Stimulated activated effector memory CD8-positive, alpha-beta T cell treated with anti-CD3 and anti-CD28 coated beads, Interleukin-12 subunit alpha, Interleukin-12 subunit beta, amount 100 ng/mL, for 72 hours (primary cell): ENCODE data around the gene KLHDC7B.
A peak's percentile ranks its signal among the peaks of the same experiment; 100 is the strongest.

Experiments
- ATAC-seq: fragments of 150-1000 bp; cut with Tn5 transposase; 2 replicates; pipeline ENCODE4 v1.10.0; 2021
- DNase-seq, 2 donors: peaks; one replicate each; pipeline ENCODE4 v3.0.0; 2021 to 2022; ENCODE audit warnings: low spot score in 2 of 2
- H3K27ac Mint-ChIP-seq: one replicate; pipeline ENCODE4 v1.8.0; 2022; ENCODE audit warnings: mild to moderate bottlenecking, mixed read lengths
- H3K36me3 Mint-ChIP-seq: one replicate; pipeline ENCODE4 v1.8.0; 2022; ENCODE audit warnings: mild to moderate bottlenecking, mixed read lengths
- H3K4me1 Mint-ChIP-seq: one replicate; pipeline ENCODE4 v1.8.0; 2022; ENCODE audit warnings: mixed read lengths
- H3K4me3 Mint-ChIP-seq: one replicate; pipeline ENCODE4 v1.8.0; 2022; ENCODE audit warnings: mild to moderate bottlenecking, mixed read lengths
- H3K9me3 Mint-ChIP-seq: one replicate; pipeline ENCODE4 v1.8.0; 2022; ENCODE audit warnings: mixed read lengths

The KLHDC7B gene

GRCh38 chr22:50545522-50546325, at the start of gene KLHDC7B:
Gene KLHDC7B, plus strand, starts transcription at chr22:50545899. Its CDS starts 345 bp downstream, at chr22:50546244.
- peaks cover 57% of the 10 kb centered on the region for H3K4me1 Mint-ChIP-seq
- no peaks in the 10 kb centered on the region for H3K9me3 Mint-ChIP-seq
- peaks cover 15% of the 10 kb centered on the region for H3K36me3 Mint-ChIP-seq
- DNase-seq (no peak), ATAC-seq (peak; percentile 5)
- peak within 1 kb of the TSS; percentile 64 for H3K4me3 Mint-ChIP-seq
- peak within 1 kb of the TSS; percentile 85 for H3K27ac Mint-ChIP-seq

GRCh38 chr22:50497093-50497492, 48.6 kb upstream of the KLHDC7B start:
- H3K36me3 Mint-ChIP-seq, result no peaks in the 10 kb centered on the region
- ATAC-seq (no peak), DNase-seq (no peak)
- peaks cover 10% of the 10 kb centered on the region for H3K4me1 Mint-ChIP-seq
- no peak overlapping the region for H3K4me3 Mint-ChIP-seq
- H3K9me3 Mint-ChIP-seq, result no peaks in the 10 kb centered on the region
- H3K27ac Mint-ChIP-seq, result no peak overlapping the region

- Mint-ChIP-seq H3K4me1 (peaks cover 10% of the 10 kb centered on the region), H3K27ac (no peak overlapping the region), H3K9me3 (no peaks in the 10 kb centered on the region), H3K4me3 (no peak overlapping the region), H3K36me3 (peaks cover 4% of the 10 kb centered on the region)
- ATAC-seq, result peak; percentile 89
- DNase-seq, result peak; percentile 64 to 82
Measured at GRCh38 chr22:50498322-50498890, 47.3 kb upstream of the KLHDC7B start.

- no peaks in the 10 kb centered on the region for H3K9me3 Mint-ChIP-seq
- H3K4me3 Mint-ChIP-seq, result no peak overlapping the region
- peaks cover 10% of the 10 kb centered on the region for H3K4me1 Mint-ChIP-seq
- ATAC-seq, result no peak
- H3K36me3 Mint-ChIP-seq, result peaks cover 12% of the 10 kb centered on the region
- no peak for DNase-seq
- H3K27ac Mint-ChIP-seq, result no peak overlapping the region
Measured at GRCh38 chr22:50500452-50500851, 45.2 kb upstream of the KLHDC7B start.

- Mint-ChIP-seq H3K9me3 (no peaks in the 10 kb centered on the region), H3K4me1 (peaks cover 13% of the 10 kb centered on the region), H3K27ac (peak overlapping the region; percentile 52), H3K36me3 (peaks cover 18% of the 10 kb centered on the region), H3K4me3 (no peak overlapping the region)
- ATAC-seq (no peak), DNase-seq (no peak)
Measured at GRCh38 chr22:50502096-50502495, 43.6 kb upstream of the KLHDC7B start.

GRCh38 chr22:50502628-50503474, 42.8 kb upstream of the KLHDC7B start:
- Mint-ChIP-seq H3K4me3 (no peak overlapping the region), H3K36me3 (peaks cover 20% of the 10 kb centered on the region), H3K27ac (no peak overlapping the region), H3K9me3 (no peaks in the 10 kb centered on the region), H3K4me1 (peaks cover 16% of the 10 kb centered on the region)
- no peak for ATAC-seq
- DNase-seq, result no peak

GRCh38 chr22:50503475-50504145, 42.1 kb upstream of the KLHDC7B start:
- H3K36me3 Mint-ChIP-seq, result peaks cover 28% of the 10 kb centered on the region
- no peaks in the 10 kb centered on the region for H3K9me3 Mint-ChIP-seq
- DNase-seq, result no peak
- no peak overlapping the region for H3K4me3 Mint-ChIP-seq
- no peak for ATAC-seq
- peaks cover 9% of the 10 kb centered on the region for H3K4me1 Mint-ChIP-seq
- H3K27ac Mint-ChIP-seq, result no peak overlapping the region

GRCh38 chr22:50504369-50505211, 41.1 kb upstream of the KLHDC7B start:
- H3K4me1 Mint-ChIP-seq, result peaks cover 18% of the 10 kb centered on the region
- H3K4me3 Mint-ChIP-seq, result no peak overlapping the region
- H3K27ac Mint-ChIP-seq, result no peak overlapping the region
- ATAC-seq (no peak), DNase-seq (no peak)
- peaks cover 33% of the 10 kb centered on the region for H3K36me3 Mint-ChIP-seq
- no peaks in the 10 kb centered on the region for H3K9me3 Mint-ChIP-seq

GRCh38 chr22:50505276-50505775, 40.4 kb upstream of the KLHDC7B start:
- Mint-ChIP-seq H3K4me3 (peak overlapping the region; percentile 96), H3K36me3 (peaks cover 41% of the 10 kb centered on the region), H3K4me1 (peaks cover 21% of the 10 kb centered on the region), H3K9me3 (no peaks in the 10 kb centered on the region), H3K27ac (no peak overlapping the region)
- ATAC-seq (no peak), DNase-seq (no peak)

- Mint-ChIP-seq H3K9me3 (no peaks in the 10 kb centered on the region), H3K4me3 (peak overlapping the region; percentile 96), H3K36me3 (peaks cover 47% of the 10 kb centered on the region), H3K27ac (no peak overlapping the region), H3K4me1 (peaks cover 21% of the 10 kb centered on the region)
- DNase-seq (peak in 1 of 2 donors; percentile 55), ATAC-seq (no peak)
Measured at GRCh38 chr22:50505776-50506610, 39.7 kb upstream of the KLHDC7B start.

GRCh38 chr22:50506611-50507420, 38.9 kb upstream of the KLHDC7B start:
- Mint-ChIP-seq H3K4me1 (peaks cover 21% of the 10 kb centered on the region), H3K4me3 (peak overlapping the region; percentile 96), H3K36me3 (peaks cover 56% of the 10 kb centered on the region), H3K27ac (peak overlapping the region; percentile 97), H3K9me3 (no peaks in the 10 kb centered on the region)
- peak in 1 of 2 donors; percentile 52 for DNase-seq
- peak; percentile 1 for ATAC-seq

- Mint-ChIP-seq H3K9me3 (no peaks in the 10 kb centered on the region), H3K36me3 (peaks cover 63% of the 10 kb centered on the region), H3K4me3 (peak within 1 kb of the TSS; percentile 96), H3K4me1 (peaks cover 26% of the 10 kb centered on the region), H3K27ac (peak within 1 kb of the TSS; percentile 97)
- ATAC-seq (peak; percentile 82), DNase-seq (peak; percentile 86 to 92)
Measured at GRCh38 chr22:50507421-50507990, 38.2 kb upstream of the KLHDC7B start, which contains the start of gene LMF2. Gene LMF2, minus strand, starts transcription at chr22:50507702. Its CDS starts 27 bp downstream, at chr22:50507675.
